ACC112 (cell line): Measurements from ENCODE around the gene FRG2B.
"Not testable (repeated sequence)": the region's sequence is repeated elsewhere in the genome, so short reads cannot be mapped to it uniquely, and the experiment has no call there.

Experiments
- H2AFZ ChIP-seq: fragments of 200-600 bp; sonication (generic); one replicate; pipeline ENCODE4 v1.6.0; 2017; ENCODE audit warnings: antibody characterized with exemption, low read length; ENCODE audit not compliant: unreplicated experiment
- H3K27ac ChIP-seq: fragments of 200-600 bp; sonication (generic); 2 replicates; pipeline ENCODE4 v1.5.1; 2014; ENCODE audit warnings: low read depth, mild to moderate bottlenecking, antibody characterized with exemption, low read length, moderate library complexity
- H3K27me3 ChIP-seq: fragments of 200-600 bp; sonication (generic); 2 replicates; pipeline ENCODE4 v1.6.1; 2014; ENCODE audit warnings: mild to moderate bottlenecking, antibody characterized with exemption, low read length, moderate library complexity, mixed read lengths; ENCODE audit not compliant: insufficient read depth
- H3K36me3 ChIP-seq: fragments of 200-600 bp; sonication (generic); 2 replicates; pipeline ENCODE4 v1.6.1; 2016; ENCODE audit warnings: mild to moderate bottlenecking, antibody characterized with exemption, low read length, moderate library complexity, mixed read lengths; ENCODE audit not compliant: insufficient read depth
- H3K4me1 ChIP-seq: fragments of 200-600 bp; sonication (generic); one replicate; pipeline ENCODE4 v1.6.1; 2016; ENCODE audit warnings: low read length, mixed read lengths; ENCODE audit not compliant: insufficient read depth, unreplicated experiment, control insufficient read depth
- H3K4me3 ChIP-seq: fragments of 200-600 bp; sonication (generic); 2 replicates; pipeline ENCODE4 v1.5.1; 2014; ENCODE audit warnings: mild to moderate bottlenecking, low read depth, low read length
- H3K79me2 ChIP-seq: fragments of 200-600 bp; sonication (generic); one replicate; pipeline ENCODE4 v1.6.0; 2016; ENCODE audit warnings: low read length; ENCODE audit not compliant: control insufficient read depth, unreplicated experiment, insufficient read depth

FRG2B gene

DNA sequence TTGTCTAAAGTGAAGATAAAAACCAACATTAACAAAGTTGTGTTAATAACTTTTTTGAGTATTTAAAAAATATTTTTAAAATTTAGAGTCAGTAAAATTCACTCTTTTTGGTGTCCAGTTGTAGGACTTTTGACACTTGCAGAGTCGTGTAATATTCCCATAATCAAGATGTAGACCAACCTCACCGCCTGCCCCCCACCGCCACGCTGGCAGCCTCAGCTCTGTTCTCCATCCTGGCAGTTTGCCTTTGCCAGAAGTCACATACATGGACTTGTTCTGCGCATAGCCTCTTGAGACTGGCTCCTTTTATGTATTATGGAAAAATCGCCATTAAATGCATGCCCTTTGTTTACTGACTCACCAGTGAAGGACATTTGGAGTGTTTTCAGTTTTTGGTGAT is 33.9 kb downstream of the FRG2B start:
- Histone ChIP-seq H3K4me3 (no peak overlapping the region), H2AFZ (no peak overlapping the region), H3K27me3 (peaks cover 54% of the 10 kb centered on the region), H3K79me2 (no peaks in the 10 kb centered on the region), H3K4me1 (no peaks in the 10 kb centered on the region), H3K36me3 (no peaks in the 10 kb centered on the region), H3K27ac (no peak overlapping the region)

DNA sequence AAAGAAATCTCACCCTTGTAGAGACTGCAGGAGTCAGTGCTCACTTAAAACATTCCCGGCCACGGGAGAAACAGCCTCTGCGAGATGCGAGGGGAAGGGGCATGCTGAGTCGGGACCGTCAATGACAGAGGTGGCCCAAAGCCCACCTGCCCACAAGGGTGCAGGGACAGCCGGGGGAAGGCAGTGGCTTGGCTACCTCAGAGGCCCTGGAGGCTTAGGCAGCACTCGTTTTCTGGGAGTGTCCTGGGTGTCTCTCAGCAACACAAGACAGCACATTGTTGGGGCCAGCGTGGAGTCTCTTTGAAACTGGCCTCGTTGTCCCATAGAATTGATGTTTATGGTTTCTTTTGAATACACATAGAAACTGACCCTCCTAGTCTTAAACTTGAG is 35.6 kb downstream of the FRG2B start:
- Histone ChIP-seq H3K4me3 (no peak overlapping the region), H3K79me2 (no peaks in the 10 kb centered on the region), H2AFZ (no peak overlapping the region), H3K36me3 (no peaks in the 10 kb centered on the region), H3K27me3 (peaks cover 42% of the 10 kb centered on the region), H3K4me1 (no peaks in the 10 kb centered on the region), H3K27ac (no peak overlapping the region)

DNA sequence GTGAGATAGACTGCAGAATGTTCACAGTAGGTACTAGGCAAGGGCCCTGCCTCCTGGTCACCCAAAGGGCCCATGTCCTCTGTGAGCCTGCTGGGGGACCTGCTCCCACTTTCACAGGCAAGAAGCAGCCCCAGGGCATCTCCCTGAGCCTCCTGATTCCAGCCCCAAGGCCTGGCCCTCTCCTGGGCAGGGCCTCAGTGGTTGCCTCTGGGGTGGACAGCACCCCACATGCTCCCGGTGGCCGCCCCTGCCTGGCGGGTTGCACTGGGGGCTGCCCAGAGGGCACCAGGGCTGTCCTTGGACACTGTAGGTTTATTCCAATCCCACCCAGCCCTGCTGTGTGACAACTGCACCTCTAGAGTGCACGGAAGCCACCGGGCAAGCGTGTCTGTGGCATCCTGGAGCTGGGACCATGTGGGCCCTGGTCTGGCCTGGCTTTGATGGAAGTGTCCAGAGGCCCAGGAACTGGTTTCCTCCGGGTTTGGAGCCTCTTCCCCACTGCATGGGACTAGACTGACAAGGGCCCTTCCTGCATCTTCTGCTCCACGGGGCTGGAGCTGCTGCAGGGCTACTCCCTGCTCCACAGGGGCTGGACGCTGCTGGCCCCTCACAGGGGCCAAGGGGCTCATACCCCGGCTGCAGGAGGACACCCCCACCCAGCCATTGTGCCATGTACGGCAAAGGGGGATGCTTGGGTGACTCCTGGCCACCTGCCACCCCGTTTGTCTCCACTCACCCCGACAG is 36.2 kb downstream of the FRG2B start:
- H3K27me3 ChIP-seq = peaks cover 37% of the 10 kb centered on the region
- H3K36me3 ChIP-seq = no peaks in the 10 kb centered on the region
- no peaks in the 10 kb centered on the region for H3K4me1 ChIP-seq
- no peak overlapping the region for H2AFZ ChIP-seq
- no peak overlapping the region for H3K27ac ChIP-seq
- no peaks in the 10 kb centered on the region for H3K79me2 ChIP-seq
- H3K4me3 ChIP-seq = no peak overlapping the region

DNA sequence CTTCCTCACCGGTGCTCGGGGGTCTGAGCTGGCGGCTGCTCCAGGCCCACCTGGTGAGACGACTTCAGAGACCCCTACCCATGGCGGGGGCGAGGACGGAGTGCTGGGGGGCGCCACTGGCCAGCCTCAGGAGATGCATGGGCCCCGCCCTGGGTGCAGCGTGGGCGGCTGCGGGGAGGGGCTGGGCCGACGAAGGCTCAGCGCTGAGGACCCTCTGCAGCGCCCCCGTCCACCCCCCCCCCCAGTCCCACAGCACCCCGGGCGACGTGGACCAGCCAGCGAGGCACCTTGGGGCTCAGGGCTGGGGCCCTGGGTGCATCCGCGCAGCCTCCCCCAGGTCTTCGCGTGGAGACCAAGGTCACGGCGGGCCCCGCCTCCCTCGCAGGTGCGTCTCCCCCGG is 49.6 kb downstream of the FRG2B start:
- H3K4me3 ChIP-seq, H3K4me1 ChIP-seq, H3K79me2 ChIP-seq, H3K36me3 ChIP-seq, H2AFZ ChIP-seq, H3K27ac ChIP-seq, H3K27me3 ChIP-seq: not testable (repeated sequence)
